Stimulated activated CD4-positive, alpha-beta T cell treated with anti-CD3 and anti-CD28 coated beads, Interleukin-2, amount 100 ng/mL, for 4 hours (primary cell): ENCODE results near the gene PTPN1.
"Not testable (repeated sequence)": the region's sequence is repeated elsewhere in the genome, so short reads cannot be mapped to it uniquely, and the experiment has no call there.

Experiments
- DNase-seq: peaks from one replicate; pipeline ENCODE4 v3.0.0-alpha.2; 2020; ENCODE audit warnings: low read depth

The PTPN1 gene

DNA sequence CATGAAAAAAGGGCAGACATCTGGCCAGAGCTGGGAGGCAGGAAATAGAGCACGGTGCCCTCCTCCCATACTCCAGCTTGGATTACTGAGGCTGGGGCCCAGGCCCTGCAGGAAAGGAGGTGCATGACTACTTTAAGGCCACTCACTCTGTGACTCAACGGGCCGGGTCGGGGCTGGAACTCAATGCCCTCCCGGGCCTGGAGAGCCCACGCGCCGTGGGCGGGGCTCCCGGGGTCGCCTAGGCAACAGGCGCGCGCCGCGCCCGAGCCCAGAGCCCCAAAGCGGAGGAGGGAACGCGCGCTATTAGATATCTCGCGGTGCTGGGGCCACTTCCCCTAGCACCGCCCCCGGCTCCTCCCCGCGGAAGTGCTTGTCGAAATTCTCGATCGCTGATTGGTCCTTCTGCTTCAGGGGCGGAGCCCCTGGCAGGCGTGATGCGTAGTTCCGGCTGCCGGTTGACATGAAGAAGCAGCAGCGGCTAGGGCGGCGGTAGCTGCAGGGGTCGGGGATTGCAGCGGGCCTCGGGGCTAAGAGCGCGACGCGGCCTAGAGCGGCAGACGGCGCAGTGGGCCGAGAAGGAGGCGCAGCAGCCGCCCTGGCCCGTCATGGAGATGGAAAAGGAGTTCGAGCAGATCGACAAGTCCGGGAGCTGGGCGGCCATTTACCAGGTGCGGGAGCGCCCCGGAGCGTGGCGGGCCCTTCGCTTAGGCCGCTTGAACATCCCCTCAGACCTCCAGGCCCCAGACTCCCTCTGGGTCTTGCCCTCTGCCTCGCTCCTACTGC, at the start of gene PTPN1:
Gene PTPN1 (plus strand): TSS at position 461 of the 783 bp plus-strand sequence. CDS start 145 bp downstream, at position 606.
- peak; percentile 97 for DNase-seq

DNA sequence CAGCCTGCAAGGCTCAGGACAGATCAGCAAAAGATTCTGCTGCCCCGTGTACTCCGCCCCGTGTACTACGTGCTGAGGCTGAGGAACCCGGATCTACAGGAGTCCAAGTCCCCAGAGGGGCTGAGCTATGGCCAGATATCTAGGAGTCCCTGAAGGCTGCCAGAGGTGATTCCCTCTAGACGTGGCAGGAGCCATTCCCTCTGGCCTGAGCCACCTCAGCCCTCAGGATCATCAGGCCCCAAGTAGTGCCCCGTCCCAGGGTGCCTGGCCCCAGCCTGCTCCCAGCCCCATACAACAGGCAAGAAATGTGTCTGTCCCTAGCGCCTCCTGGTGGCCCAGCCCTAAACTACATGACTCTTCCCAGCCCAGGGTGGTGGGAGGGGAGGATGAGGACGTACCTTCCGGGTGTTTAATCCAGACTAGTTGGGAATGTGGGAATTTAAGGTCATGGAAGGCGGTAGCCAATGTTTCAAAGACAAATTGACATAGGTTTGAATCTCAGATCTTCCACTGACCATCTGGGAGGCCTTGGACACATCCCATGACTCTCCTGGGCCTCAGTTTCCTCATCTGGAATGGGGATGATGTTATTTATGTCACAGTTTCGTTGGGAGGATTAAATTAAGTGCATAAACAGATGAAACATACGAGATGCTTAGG, 49.4 kb upstream of the PTPN1 start:
- peak; percentile 67 for DNase-seq

DNA sequence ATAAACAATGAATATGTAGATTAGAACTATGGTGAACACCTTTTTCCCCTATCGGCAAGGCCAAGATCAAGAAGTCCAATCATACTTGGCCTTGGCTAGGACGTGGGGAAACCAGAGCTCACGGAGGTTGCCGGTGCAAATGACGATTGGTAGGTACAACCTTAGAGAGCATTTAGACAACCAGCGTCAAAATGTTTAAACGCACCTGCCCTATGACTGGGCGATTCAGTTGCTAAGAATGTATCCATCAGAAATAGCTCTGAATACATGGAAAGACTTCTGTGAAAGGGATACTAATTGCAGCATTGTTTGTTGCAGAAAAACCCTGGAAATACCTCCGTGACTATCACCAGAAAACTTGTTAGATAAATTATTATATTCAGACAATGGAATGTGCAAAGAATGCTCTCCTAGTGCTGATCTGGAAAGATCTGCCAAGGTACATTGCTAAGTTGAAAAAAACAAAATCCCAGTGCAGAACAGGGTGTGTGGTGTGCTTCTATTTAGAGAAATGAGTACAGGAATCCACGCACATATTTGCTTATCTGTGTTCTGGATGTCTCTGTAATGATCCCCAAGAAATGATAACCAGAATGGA, 48.0 kb upstream of the PTPN1 start:
- DNase-seq: no peak

DNA sequence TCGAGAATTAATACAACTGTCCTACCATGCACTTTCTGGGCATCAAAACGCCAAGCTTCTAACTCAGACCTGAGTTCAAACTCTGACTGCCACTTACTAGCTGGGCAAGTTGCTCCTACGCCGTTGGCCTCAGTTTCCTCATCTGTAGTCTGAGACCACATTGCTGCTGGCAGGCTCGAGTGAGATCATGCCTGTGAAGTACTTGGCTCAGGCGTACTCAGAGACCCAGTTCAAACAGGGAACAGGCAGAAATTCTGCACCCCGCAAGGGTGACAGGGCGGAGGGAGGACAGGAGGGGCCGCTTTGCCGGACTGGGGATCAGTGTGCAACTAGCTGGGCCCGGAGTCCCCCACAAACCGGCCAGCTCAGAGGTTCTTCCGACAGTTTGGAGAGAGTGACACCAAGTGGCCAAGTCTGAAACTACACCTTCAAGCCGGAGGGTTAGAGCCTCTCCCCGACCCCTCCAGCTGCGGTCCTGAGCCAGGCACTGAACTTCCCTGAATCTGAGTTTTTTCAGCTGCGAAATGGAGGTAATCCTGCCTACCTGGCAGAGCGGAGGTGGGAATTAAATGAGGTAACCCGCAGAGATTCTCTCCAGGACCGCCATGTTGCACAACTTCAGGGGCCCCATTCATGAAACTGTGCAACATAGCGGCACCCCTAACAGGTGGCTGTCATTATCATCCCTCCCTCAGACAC, 46.0 kb upstream of the PTPN1 start:
- DNase-seq: peak; percentile 32

DNA sequence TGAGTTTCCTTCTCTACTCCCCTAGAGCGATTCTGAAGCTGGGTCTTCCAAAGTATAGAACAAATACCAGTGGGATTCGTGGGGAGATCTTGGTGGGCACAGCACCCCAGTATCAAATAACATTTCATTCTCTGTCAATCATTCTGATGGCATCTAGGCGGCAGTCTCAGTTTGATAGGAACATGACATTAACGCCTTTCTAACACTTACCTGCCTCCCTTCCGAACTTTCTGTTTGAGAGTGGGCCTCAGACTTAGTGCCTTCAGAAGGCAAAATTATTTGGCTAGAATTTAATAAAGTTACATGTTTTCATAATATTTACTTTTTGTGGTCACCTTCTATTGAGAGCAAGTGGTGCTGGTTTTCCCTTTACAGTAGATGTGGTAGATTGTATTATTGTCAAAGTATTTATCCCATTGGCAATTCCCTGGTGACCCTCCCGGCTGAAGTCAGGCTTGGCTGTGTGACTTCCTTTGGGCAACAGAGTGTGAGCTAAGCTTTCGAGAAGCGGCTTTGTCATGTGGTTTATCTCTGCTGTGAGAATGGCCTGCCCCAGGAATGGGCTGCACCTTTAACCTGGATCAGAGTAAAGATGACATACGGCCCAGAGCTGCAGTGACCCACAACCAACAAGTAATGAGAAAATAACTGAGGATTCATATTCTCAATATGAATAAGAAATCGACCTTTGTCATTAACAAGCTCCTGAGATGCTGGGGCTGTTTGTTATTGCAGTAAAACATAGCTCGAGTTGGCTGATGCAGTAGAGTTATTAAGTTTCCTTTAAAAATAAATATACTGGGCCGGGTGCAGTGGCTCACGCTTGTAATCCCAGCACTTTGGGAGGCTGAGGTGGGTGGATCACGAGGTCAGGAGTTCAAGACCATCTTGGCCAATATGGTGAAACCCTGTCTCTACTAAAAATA, 45.2 kb upstream of the PTPN1 start:
- DNase-seq: no peak

DNA sequence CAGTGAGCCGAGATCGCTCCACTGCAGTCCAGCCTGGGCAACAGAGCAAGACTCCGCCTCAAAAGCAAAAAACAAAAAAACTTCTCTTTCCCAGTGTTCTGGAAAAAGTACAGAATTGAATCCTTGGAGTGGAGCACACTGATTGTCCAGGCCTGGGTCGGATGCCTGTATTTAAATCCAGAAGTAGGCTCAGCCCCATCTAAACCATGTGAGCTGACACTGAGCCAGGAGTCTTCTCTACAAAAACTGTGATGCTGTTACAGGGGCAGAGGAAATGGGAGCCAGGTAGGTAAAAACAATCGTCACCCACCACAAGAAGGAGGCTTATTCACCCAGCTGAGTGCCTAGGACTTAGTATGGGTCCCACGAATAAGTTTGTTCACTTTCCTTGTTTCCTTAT, 43.0 kb upstream of the PTPN1 start:
- no peak for DNase-seq

DNA sequence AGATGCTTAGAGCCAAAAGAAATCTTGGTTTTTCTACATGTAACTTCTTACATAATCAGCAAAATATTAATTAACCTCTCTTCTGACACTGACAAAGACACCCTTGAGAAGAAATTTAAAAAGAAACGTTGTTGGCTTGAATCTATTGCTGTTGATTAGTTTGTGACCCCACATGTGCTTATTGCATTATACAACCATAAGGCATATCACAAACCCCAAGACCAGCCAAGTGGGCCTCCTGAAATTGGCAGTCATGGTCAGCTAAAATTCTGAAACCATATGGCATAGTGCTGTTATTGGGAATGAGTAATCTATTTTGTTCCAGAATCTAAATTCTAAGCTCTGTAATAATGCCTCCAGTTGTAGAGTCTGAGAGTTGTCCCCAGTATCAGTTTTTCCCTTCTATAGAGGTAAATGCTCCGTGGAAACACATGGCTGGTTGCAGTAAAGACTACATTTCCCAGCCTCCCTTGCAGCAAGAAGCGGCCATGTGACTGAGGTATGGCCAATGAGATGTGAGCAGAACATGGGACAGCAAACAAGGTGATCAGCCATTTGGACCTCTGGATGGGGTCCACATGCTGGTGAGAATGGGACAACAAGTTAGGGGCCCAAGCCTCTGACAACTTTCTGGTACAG, 42.3 kb upstream of the PTPN1 start:
- DNase-seq: no peak

DNA sequence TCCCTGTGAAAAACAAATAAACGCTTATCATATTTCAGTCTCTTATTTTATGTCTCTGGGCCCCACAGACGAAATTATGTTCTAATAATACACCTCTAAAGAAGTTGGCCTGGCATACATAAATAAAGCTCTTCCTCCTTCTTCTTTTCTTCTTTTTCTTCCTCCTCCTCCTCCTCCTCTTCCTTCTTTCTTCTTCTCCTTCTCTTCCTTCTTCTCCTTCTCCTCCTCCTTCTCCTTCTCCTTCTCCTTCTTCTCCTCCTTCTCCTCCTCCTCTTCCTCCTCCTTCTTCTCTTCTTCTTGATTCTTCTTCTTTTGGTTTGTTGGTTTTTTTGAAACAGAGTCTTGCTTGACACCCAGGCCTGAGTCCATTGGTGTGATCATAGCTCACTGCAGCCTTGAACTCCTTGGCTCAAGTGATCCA, 41.8 kb upstream of the PTPN1 start:
- DNase-seq: no peak

DNA sequence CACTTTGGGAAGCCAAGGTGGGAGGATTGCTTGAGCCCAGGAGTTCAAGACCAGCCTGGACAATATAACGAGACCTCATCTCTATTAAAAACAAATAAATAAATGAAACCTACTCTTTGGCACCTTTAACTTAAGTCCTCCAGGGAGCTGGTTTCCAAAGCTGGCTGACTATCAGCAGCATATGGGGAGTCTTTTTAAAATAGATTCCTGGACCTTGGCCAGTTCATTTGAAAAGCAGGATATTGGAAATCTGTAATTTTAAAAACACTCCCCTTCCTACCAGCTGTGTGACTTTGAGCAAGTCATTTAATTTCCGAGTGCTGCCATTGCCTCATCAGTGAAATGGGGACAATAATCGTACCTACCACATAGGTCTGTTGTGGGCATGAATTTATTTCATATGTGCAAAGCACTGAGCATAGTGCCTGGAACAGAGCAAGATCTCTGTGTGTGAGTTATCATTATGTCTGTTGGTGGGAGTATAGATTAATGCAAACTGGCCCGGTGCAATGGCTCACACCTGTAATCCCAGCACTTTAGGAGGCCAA, 40.9 kb upstream of the PTPN1 start:
- DNase-seq: no peak

DNA sequence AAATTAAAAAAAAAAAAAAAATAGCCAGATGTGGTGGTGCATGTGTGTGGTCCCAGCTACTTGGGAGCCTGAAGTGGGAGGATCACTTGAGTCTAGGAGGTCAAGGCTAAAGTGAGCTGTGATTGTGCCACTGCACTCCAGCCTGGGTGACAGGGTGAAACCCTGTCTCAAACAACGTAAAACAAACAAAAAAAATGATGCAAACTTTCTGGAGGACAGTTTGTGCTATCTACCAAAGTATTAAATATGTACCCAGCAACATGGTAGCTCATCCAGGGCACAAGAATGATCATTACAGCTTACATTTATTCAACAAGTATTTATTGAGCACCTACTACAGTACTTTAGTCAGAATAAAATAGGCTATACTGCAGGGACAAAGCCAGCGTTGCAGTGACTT, 40.4 kb upstream of the PTPN1 start:
- no peak for DNase-seq

DNA sequence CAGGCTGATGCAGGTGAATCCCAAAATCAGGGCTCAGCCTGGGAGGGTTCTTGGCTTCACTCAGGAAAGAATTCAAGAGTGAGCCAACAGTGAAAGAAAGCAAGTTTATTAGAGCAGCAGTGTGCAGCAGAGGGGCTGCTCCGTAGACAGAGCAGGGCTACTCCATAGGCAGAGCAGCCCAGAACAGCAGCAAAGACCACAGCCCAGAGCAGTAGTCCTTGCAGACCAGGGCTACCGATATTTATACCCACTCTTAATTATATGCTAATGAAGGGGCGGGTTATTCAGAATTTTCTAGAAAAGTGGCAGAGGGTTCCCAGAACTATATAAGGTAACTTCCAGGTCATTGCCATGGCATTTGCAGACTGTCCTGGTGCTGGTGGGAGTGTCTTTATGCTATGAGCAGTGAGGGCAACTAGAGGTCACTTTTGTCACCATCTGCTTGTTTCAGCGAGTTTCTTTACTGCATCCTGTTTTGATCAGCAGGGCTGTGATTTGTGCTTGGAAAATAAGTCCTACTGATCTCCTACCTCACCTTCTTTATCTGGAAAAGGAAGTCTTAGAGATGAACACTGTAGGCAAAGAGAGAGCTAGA, 39.8 kb upstream of the PTPN1 start:
- no peak for DNase-seq

DNA sequence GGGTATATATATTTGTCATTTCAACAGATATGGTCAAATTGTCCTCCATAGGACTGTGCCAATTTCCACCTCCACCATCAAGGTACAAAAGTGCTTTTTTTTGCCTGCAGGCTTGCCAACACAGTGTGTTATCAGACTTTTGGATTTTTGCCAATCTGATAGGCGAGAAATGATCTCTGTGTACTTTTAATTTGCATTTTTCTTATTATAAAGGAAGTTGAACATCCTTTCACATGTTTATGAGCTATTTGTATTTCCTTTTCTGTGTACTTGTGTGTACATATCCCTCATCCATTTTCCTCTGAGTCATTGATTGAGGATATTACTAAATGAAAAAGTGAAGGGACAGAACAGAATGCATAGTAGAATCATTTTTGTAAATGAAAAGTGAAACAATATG, 39.0 kb upstream of the PTPN1 start:
- no peak for DNase-seq

DNA sequence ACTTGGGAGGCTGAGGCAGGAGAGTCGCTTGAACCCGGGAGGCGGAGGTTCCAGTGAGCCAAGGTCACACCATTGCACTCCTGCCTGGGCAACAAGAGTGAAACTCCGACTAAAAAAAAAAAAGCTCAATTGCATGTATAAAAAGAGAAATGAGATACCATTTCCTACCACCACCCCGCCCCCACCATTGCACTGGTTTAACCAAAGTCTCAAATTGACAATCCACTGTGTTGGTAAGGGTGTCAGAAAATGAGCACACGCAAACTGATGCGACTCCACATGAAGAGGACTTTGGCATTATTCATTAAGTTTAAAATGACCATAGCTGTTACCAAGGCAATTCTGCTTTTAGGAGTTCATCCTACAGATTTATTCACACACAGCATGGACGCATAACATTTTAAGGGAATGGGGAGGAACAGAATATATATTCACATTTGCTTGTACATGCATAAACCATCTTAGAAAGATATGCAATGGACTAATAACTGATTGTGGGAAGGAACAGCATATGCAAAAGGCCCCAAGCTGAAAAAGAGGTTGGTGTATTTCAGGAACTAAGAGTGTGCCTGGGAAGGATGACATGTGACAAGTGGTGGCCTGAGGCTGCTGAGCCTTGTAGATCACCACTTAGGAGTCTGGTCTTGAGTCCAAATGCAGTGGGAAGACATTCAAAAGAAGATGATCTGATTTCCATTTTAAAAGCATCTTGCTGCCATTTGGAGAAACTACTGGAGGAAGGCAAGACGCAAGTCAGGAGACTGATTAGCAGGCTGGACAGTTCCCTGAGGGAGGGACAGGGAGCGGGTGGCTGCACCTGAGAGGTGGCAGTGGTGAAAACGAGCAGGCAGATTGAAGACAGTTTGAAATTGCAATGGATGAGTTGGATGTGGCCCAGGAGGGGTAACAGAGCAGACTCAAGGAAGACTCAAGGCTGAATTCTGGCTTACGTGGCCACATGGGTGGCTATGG, 37.2 kb upstream of the PTPN1 start:
- DNase-seq: no peak

DNA sequence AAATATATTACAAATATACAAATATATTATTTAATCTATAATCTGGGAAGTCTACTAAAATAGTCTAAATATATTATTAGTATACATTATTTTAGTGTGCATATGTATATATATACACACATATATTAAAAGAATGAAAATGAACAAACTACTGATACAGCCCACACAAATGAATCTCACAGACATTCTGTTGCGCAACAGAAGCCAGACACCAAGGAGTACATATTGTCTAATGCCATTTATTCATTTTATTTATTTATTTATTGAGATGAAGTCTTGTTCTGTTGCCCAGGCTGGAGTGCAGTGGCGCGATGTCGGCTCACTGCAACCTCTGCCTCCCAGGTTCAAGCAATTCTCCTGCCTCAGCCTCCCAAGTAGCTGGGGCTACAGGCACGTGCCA, 35.8 kb upstream of the PTPN1 start:
- DNase-seq: not testable (repeated sequence)

DNA sequence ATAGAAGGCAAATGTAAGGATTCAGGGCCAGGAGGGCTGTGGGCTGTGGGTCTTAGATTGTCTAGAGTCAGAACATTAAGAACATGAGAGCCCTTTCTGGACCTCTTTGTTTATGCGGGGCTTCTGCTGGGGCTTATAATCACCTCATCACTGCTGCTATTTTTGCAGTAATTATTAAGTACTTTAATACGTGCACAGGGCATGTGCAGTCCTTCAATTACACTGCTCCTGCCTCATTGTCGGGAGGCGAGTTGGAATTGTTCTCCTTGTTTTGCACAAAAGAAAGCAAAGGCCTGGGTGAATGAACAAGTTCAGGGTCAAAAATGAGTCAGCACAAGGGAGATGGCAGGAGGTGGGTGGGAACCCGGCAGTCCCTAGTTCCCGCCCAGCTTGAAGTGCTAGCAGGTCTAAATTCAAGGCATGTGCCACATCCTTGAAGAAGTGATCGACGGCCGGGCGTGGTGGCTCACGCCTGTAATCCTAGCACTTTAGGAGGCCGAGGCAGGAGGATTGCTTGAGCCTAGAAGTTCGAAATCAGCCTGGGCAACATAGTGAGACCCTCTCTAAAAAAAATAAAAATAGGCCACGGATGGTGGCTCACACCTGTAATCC, 34.4 kb upstream of the PTPN1 start:
- DNase-seq: no peak

DNA sequence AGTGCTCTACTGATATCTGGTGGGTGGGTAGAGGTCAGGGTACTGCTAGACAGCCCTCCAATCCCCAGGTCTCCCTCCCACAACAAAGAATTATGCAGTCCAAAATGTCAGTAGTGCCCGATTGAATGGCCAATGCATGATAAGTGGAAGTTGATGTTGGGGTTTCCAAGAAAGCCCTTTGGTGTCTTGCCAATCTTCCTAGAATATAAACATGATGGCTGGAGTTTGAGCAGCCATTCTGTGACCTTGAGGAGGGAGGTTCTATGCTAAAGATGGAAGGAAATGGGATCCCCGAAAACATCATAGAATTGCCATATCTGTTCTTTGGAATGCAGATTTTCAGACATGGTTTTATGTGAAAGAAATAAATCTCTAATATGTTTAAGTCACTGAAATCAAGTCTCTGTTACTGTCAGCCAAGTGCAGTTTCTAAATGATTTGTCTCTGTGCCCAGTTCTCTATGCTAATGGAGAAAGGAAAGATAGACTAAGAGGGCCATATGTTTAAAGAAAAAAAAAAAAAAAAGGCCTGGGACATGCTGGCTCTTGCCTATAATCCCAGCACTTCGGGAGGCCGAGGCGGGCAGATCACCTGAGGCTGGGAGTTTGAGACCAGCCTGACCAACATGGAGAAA, 32.8 kb upstream of the PTPN1 start:
- no peak for DNase-seq

DNA sequence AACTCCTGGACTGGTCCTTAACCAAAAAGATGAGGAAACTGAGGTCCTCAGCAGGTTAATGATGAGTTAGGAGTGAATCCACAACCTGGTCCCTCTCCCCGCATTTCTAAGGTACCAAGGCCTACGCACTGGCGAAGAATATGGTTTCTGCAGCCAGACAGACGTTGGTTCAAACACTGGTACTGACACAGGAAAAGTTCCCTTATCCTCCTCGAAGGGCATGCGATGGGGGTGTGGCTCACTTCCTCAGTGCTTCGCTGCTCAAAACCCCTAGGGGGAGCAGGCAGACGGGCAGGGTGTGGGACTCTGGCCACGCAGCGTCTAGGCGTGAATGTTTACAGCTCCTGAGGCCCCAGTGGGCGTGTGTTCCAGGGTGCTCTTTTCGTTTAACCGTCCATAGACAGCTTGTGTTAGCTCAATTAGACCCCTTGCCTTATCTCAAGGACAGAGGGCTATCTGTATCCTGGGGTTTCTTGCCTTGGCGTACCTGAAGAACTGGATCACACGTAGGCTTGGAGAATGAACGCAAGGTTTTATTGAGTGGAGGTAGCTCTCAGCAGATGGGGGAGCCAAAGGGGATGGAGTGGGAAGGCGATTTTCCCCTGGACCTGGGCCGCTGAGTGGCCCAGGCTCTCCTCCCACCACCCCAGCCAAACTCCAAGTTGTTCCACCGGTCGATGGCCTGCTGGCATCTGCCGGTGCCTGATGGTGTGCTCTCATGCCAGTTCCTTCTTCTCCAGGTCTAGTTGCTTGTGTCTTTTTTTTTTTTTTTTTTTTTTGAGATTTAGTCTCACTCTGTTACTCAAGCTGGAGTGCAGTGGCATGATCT, 31.8 kb upstream of the PTPN1 start:
- peak; percentile 64 for DNase-seq
